Astrocyte (in vitro differentiated cells and primary cell): Measurements from ENCODE around the gene TOP3A.

Source experiments
- EZH2 ChIP-seq: IDR thresholded peaks from 2 replicates; pipeline ENCODE4 v1.6.1; 2012; ENCODE audit warnings: mild to moderate bottlenecking, low read length, inconsistent platforms; ENCODE audit not compliant: insufficient read depth
- TF ChIP-seq, protein P1 (sequence below): IDR thresholded peaks from 2 replicates; pipeline ENCODE4 v1.5.1; 2011; ENCODE audit warnings: low read depth, mild to moderate bottlenecking, inconsistent platforms, low read length, moderate library complexity; ENCODE audit not compliant: insufficient read depth

DNA sequence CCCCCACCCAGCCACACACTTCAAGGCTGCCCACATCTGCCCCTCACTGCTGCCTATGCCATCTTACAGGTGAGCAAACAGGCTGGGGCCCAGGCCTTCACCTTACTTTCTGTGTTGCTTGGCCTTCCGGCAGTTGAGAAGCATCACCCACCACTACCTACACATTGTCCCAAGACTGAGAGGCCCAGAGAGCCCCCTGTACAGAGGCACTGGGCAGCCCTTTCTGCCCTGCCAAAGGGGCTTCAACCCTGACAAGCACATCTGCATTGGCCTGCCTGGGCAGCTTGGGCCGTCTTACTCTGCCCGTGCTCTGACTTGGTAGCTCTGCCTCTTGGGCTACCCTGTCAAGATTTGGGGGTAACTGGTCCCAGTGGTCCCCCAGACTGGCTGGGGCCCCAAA lies 53.1 kb downstream of the TOP3A start:
- TF ChIP-seq, protein P1, sequence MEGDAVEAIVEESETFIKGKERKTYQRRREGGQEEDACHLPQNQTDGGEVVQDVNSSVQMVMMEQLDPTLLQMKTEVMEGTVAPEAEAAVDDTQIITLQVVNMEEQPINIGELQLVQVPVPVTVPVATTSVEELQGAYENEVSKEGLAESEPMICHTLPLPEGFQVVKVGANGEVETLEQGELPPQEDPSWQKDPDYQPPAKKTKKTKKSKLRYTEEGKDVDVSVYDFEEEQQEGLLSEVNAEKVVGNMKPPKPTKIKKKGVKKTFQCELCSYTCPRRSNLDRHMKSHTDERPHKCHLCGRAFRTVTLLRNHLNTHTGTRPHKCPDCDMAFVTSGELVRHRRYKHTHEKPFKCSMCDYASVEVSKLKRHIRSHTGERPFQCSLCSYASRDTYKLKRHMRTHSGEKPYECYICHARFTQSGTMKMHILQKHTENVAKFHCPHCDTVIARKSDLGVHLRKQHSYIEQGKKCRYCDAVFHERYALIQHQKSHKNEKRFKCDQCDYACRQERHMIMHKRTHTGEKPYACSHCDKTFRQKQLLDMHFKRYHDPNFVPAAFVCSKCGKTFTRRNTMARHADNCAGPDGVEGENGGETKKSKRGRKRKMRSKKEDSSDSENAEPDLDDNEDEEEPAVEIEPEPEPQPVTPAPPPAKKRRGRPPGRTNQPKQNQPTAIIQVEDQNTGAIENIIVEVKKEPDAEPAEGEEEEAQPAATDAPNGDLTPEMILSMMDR: no peak
- TF ChIP-seq EZH2: no peak
